Measurements from ENCODE around the gene PHLDB1.
"Not testable (repeated sequence)": the region's sequence is repeated elsewhere in the genome, so short reads cannot be mapped to it uniquely, and the experiment has no call there.

The PHLDB1 gene

DNA sequence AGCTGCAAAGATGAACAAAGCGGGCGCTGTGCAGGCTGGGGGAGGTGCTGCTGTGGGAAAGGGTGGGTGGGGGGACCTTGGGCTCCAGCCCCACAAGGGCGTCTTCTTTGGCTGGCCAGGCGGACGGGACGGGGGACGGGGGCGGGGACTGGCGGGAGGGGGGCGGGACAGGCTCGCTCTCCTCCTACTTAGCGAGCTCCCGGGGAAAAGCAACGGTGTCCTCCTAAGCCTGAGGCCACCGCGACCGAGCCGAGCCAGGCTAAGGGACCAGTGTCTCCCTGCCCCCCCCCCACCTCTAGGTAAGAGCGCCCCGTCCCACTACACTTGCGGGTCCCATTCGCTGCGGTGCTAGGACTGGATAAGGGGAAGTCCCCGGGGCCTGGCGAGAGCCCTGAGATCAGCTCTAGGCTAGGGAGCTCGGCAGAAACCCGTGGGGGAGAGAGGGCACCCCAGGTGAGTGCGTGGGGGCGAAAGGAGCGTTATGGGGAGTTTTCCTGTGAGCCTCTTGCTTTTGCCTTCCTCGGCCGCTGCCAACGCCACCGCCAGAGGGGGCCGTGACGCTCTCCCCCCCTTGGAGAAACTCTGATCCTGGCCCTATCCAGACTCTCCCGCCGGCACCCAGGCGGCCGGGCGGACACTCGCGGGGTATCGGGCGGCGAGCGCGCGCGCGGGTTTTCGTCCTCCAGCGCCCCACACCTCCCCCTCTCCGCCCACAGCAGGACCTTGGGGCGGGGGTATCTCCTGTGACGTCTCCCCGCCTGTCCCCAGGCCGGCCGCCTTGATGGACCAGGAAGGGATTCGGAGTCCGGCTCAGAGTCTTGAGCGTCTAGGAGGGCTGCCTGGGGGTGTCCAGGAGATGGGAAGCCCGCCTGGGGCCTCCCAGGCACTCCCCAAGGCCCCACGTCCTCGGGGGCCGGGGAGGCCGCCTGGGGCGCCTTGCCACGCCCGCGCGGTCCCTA is at the start of gene PHLDB1:
PHLDB1 (plus strand) TSS at position 215 of the 959 bp plus-strand sequence. CDS start 6,222 bp downstream, outside the sequence.
- DNase-seq, result peak; percentile 63

DNA sequence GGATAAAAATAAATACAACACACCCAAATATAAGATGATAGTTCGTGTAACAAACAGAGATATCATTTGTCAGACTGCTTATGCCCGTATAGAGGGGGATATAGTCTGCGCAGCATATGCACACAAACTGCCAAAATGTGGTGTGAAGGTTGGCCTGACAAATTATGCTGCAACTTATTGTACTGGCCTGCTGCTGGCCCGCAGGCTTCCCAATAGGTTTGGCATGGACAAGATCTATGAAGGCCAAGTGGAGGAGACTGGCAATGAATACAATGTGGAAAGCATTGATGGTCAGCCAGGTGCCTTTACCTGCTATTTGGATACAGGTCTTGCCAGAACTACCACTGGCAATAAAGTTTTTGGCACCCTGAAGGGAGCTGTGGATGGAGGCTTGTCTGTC is 46.6 kb upstream of the PHLDB1 start:
- no peak for DNase-seq

DNA sequence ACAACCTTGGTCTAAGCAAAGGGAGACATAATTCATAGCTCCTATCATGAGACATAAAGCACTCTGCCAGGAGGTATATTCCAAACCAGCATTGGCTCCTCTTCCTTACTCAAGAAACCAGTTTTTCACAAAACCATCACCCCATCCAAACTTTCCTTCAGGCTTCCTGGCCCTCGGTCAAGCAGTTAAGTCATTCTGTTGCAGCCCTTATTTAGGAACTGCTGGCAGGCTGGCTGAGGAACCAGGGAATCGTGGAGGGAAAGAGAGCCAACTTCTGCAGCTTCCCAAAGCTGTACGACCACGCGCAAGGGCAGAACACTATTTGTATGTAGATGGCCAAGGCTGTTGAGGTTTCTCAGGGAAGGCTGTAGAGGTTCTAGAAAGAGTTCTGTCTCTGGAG is 42.4 kb upstream of the PHLDB1 start:
- DNase-seq, result no peak

DNA sequence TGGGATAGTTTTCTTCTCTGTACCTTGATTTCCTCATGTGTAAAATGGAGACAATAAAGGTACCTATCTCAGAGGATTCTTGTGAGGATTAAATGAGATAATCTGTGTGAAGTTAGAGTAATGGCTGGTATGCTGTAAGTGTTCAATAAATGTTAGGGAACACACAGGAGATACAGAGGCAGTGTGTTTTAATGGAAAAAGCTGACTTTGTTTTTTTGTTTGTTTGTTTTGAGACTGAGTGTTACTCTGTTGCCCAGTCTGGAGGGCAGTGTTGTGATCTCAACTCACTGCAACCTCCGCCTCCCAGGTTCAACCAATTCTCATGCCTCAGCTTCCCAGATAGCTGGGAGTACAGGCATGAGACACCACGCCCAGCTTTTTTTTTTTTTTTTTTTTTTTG is 37.7 kb upstream of the PHLDB1 start:
- no peak for DNase-seq

DNA sequence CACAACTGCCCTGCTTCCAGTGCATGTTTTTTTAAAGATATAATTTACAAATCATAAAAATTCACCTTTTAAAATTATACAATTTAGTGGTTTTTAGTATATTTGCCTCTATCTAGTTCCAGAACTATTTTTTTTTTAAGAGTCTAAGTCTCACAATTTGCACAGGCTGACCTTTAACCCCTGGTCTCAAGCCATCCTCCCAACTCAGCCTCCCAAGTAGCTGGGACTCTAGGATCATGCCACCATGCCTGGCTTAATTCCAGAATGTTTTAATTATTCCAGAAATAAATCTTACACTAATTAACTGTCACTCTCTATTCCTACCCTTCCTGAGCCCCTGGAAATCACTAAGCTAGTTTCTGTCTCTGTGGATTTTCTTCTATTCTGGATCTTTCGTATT is 36.6 kb upstream of the PHLDB1 start:
- DNase-seq, result no peak

DNA sequence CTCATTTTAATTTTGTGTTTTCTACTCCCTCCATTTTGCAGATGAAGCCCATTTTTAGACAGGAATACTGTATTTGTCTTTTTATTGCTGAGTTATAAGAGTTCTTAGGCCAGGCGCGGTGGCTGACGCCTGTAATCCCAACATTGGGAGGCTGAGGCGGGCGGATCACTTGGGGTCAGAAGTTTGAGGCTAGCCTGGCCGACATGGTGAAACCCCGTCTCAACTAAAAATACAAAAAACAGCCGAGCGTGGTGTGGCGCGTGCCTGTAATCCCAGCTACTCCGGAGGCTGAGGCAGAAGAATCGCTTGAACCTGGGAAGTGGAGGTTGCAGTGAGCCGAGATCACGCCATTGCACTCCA is 35.7 kb upstream of the PHLDB1 start:
- DNase-seq, result not testable (repeated sequence)

DNA sequence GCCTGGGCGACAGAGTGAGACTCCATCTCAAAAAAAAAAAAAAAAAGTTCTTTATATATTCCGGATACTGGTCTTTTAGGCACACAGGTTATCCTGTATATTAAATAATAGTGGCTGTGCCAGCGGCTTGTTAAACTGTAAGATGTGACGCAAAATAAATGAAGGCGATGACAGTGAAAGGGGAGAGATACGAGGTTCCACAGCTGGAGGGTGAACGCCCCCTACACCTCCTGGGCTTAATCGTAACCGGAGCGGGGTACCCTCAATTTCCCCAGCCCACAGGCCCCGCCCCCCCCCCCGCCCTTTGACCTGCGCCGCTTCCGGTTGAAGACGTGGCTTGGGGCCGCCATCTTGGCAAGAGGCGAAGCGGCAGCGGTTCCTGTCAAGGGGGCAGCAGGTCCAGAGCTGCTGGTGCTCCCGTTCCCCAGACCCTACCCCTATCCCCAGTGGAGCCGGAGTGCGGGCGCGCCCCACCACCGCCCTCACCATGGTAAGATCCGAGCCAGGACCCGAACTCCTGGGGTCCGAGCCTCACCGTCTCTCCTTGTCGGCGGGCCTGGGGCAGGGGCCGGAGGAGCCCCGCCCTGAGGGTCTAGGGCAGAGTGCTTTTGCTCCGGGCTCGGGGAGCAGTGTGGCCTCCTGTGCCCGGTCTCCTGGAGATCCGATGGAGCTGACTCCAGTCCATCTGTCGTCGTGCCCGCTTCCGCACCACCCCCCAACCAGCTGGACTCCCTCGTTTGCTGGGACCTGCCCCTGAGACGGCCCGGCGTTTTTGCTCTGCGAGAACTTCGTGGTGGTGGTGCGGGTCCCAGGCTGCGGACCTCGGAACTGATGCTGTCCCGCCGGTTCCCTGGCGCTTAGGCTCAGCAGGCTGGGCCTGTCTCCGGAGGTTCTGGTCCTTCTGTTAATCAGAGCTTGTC is 35.1 kb upstream of the PHLDB1 start, which contains the start of gene ARCN1:
ARCN1 (plus strand) TSS at position 349 of the 920 bp plus-strand sequence; CDS start at position 488, 139 bp downstream.
- DNase-seq, result peak; percentile 63

DNA sequence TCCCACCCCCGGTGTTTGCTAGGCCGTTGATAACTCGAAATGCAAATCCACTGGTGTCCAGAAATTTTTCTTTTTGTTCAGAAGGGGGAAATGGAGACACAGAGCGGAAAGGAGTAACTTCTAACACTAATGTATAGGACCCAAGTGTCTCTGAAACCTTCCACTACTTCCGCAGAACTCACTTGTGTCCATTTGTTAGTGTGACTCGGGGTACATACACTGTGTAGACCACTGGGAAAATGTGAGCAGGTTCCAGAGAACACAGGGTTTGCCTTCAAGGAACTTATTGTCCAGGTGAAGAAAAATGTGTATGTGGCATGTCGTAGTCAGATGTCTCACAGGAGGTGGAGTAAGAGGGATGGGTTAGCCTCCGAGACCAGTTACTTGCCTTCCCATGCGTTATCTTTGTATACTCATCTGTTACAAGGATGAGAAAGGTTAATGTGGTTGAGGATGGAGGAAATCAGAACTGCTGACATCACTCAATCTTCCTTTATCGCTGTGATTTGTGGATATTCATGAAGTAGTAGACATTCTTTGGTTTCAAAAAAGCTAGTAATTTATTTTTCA is 34.3 kb upstream of the PHLDB1 start:
- no peak for DNase-seq

DNA sequence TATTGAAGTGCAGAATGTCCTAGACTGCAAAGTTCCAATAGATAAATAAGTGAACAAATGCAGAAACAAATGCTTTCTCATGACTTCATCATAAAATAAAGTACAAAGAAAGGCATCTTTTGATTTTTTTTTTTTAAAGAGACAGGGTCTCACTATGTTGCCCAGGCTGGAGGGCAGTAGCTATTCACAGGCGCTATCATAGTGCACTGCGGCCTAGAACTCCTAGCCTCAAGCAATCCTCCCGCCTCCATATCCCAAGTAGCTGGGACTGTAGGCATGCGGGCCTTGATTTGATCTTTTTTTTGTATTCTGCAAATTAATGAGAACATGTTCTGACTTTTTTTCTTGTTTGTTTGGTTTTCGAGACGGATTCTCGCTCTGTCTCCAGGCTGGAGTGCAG is 32.8 kb upstream of the PHLDB1 start:
- DNase-seq, result no peak

DNA sequence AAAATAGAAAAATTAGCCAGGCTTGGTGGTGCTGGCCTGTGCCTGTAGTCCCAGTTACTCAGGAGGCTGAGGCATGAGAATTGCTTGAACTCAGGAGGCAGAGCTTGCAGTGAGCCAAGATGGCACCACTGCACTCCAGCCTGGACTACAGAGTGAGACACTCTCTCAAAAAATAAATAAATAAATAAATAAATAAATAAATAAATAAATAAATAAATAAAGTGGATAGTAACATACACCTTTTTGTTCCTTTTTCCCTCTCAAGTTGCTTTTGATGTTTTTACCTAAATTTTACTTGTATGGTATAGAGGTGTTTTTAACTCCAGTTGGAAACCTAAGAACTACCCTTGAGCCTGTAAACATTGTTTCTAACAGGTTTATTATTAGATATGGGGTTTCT is 29.4 kb upstream of the PHLDB1 start:
- not testable (repeated sequence) for DNase-seq

DNA sequence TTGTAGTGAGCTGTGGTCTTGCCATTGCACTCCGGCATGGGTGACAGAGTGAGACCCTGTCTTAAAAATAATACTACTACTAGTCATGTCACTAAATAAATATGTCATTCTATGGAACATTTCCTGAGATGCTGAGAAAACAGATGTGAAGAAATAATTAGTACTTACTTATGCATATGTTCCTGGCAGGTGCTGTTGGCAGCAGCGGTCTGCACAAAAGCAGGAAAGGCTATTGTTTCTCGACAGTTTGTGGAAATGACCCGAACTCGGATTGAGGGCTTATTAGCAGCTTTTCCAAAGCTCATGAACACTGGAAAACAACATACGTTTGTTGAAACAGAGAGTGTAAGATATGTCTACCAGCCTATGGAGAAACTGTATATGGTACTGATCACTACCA is 26.4 kb upstream of the PHLDB1 start:
- no peak for DNase-seq

DNA sequence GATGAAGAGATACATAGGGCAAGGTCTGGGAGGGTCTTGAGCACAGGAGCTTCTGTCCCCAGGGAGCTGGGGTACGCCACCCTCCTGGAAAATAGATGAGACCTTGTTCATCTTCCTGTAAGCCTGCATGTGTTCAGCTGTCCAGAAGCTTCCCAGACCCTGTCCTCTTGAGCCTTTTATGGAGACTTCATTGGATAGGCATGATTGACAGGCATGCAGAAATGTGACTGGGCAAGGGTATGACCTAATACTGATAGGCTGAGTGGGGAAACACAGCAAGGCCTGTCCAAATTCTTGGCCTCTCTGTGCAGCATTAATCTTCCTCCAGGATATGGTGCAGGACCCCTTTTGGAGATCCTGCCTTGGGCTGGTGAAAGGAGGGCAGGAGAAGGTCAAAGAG is 19.5 kb upstream of the PHLDB1 start:
- no peak for DNase-seq

DNA sequence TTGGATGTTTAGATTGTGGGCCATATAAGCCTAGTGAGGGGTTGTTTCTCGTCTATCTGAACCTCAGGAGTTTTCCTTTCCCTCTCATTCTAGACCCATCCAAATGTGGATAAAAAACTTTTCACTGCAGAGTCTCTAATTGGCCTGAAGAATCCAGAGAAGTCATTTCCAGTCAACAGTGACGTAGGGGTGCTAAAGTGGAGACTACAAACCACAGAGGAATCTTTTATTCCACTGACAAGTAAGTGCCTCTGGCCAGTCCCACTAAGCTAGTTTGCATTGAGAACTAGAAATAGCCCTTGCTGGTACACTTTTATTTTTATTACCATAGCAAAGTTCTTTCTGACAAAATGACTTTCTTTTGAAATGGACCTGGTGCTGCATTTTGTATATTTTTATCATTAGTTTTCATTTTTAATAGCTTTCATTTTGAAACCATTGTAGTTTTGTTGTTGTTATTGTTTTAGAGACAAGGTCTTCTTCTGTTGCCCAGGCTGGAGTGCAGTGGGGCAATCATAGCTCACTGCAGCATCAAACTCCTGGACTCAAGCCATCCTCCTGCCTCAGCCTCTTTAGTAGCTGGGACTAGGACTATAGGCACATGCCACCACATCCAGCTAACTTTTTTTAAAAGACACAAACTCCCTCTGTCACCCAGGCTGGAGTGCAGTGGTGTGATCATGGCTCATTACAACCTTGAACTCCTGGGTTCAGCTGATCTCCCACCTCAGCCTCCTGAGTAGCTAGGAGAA is 14.6 kb upstream of the PHLDB1 start:
- no peak for DNase-seq

DNA sequence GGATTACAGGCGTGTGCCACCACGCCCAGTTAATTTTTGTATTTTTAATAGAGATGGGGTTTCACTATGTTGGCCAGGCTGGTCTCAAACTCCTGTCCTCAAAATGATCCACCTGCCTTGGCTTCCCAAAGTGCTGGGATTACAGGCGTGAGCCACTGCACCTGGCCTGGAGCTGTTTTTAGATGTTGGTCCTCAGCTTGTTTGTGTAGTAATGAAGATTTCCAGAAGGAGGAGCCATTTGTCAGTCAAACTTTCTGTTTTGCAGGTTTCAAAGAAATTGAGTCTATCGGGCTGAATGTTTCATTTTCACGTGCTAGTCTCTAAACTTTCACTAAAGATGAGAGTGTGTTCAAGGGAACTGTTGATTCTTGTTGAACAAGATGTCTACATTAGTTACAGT is 12.4 kb upstream of the PHLDB1 start:
- DNase-seq, result not testable (repeated sequence)

DNA sequence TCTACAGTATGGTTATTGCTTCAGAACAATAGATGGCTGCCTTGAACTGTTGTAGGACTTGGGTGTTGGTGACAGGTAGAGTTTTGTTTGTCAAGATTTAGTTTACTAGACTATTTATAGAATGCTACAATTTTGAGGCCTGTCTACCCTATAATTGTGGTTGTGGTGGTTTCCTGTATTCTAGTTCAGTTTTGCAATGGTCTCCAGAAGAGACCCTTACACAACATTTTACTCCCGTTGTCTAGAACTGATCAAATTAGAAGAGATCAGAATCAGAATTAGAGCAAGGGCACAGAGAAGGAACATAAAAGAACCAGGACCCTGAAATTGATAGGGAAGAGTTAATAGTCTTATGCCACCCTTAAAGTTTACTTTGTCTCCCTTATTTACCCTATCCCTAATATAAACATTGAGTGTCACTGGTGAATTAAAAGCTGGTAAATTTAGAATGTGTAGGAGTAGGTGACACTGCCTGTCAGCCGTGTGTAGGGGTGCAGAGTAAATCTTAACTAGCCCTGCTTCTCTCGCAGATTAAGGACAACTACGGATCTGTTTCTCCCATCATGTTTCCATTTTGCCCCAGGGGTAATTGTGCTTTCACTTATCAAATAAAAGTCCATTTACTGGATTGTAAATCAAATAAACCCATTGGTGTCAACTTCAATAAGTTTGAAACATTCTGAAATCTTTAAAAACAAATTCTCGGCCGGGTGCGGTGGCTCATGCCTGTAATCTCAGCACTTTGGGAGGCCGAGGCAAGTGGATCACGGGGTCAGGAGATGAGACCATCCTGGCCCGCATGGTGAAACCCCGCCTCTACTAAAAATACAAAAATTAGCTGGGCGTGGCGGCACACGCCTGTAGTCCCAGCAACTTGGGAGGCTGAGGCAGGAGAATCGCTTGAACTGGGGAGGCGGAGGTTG is 10.9 kb upstream of the PHLDB1 start:
- no peak for DNase-seq

DNA sequence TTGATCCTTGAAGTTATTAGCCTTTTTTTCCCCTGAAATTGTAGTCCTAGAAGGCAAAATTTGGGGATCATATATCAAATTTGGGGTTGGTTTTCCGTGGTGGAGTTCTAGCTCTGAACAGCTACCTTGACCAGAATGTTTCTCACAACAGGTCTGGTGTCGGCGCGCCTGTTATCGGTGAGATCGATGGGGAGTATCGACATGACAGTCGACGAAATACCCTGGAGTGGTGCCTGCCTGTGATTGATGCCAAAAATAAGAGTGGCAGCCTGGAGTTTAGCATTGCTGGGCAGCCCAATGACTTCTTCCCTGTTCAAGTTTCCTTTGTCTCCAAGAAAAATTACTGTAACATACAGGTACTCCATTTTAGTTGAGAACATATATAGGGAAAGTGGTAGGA is 9.9 kb upstream of the PHLDB1 start:
- DNase-seq, result no peak

DNA sequence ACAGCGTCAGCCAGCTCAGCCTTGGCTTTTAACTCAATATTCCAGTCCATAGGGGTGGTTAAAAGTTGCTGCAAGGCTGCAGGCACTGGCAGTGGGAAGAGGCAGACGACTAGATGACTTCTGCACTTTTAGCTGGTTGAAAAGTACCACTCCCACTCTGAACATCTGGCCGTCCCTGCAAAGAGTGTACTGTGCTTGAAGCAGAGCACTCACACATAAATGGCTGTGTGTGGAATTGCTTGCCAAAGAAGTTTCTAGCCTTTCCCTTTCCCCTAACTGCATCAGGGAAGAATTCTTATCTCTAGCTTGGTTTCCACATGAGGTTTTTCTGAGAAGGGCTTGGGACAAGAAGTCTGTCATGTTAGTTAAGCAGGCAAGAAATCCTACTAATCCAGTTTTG is 5.1 kb upstream of the PHLDB1 start:
- no peak for DNase-seq

DNA sequence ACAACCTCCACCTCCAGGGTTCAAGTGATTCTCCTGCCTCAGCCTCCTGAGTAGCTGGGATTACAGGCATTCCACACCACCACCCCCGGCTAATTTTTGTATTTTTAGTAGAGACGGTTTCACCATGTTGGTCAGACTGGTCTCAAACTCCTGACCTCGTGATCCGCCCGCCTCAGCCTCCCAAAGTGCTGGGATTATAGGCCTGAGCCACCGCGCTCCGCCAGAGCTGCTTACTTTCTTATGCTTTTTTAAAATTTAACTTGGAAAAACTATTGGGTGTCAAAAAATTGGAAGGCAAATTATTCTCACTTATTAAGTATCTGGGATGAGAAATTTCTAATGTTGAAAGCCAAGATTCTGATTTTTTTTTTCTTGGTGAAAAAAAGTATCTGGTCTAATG is 3.7 kb upstream of the PHLDB1 start:
- DNase-seq, result not testable (repeated sequence)

DNA sequence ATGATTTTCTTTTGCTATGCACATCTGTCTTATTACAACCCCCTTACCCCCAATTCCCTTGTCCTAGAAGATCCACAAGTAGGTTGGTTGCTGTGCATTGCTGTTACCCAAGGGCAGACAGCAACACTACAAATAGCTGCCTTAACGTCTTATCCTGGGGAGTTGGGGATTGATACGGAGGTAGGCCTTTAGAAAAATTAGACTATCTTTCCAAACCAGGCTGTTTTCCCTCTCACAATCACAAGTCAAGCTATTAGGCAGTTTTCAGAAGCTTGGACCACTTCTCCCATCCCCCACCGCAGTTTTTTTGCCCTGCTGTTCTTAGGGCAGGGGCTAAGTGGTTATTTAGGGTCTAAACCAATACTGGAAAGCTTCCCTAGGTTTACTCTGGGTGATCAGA is 2.8 kb upstream of the PHLDB1 start:
- no peak for DNase-seq

DNA sequence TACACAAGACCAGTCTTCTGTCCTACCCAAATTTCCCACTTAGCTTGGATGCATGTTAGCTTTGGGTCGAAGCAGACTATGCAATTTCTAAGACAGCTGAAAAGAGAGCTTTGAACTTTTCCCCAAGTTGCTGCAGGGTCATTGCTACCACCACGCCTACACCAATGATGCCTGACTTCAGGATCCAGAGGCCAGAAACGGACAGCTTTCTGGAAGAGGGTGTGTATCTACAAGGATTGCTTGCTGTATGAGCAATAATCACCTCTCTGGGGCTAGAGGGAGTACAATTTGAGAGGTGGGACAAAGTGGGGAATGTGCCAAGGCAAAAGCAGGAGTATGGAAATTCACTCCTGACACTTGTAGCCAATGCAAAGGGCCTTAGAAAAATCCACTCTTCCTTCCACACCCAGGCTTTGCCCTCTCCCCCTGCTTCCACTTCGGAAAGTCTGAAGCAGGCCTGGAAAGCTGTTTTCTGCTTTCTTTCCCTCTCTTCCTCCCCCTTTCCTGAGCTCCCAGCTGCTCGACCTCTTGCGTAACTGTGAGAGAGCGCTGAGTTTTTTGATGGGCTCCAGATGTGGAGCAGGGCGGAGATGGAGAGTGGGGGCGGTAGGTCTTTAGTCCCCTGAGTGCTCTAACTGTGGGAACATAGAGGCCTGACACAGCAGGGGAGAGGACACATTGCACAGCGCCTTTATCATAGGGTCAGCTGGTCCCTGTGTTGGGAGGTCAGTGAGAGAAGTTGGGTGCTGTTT is 2.1 kb upstream of the PHLDB1 start:
- DNase-seq, result no peak

All from NCI-H1436 (cell line).